ENCODE measurements around the gene LRRC3.
A peak's percentile ranks its signal among the peaks of the same experiment; 100 is the strongest.

The LRRC3 gene

DNA sequence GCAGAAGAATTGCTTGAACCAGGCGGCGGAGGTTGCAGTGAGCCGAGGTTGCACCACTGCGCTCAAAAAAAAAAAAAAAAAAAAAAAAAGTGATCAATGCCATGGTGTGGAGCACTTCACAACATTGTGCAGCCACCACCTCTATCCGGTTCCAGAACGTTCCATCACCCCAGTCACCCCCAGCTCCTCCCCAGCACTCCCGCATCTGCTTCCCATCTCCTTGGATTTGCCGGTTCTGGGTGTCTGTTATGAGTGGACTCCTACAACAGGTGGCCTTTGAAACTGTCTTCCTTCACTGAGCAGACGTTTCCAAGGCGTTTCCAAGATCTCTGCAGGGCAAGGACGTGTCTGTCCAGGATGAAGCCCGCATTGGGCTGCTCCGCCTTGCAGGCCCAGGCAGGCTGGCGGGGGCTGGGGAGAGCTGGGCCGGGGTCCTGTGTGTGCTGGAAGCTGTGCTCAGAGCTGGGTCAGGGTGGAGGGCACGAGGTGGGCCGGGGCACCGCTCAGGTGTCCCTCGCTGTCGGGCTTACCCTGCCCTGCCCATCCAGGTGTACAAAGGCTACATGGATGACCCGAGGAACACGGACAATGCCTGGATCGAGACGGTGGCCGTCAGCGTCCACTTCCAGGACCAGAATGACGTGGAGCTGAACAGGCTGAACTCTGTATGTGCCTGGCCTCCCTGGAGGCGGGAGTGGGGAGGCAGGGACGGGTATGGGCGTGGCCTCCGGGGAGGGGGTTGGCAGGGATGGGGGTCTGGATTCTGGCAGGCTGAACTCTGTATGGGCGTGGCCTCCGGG lies 14.9 kb upstream of the LRRC3 start:
- DNase-seq: no peak

DNA sequence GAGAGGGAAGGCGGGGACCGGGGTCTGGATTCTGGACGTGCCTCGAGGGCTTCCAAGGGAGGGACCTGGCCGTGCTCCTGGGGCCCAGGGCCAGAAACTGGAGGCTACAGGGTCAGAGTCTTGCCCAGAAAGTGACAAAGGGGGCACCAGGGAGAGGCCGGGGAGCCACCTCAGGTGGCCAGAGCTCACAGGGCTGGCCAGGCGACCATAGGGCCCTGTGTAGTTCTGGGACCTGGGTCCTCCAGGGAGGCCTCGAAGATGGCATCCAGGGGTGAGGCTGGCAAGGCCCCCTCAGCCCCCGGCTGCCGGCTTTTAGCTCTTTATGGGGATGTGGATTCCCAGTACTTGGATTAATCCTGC lies 14.3 kb upstream of the LRRC3 start:
- no peak for DNase-seq

DNA sequence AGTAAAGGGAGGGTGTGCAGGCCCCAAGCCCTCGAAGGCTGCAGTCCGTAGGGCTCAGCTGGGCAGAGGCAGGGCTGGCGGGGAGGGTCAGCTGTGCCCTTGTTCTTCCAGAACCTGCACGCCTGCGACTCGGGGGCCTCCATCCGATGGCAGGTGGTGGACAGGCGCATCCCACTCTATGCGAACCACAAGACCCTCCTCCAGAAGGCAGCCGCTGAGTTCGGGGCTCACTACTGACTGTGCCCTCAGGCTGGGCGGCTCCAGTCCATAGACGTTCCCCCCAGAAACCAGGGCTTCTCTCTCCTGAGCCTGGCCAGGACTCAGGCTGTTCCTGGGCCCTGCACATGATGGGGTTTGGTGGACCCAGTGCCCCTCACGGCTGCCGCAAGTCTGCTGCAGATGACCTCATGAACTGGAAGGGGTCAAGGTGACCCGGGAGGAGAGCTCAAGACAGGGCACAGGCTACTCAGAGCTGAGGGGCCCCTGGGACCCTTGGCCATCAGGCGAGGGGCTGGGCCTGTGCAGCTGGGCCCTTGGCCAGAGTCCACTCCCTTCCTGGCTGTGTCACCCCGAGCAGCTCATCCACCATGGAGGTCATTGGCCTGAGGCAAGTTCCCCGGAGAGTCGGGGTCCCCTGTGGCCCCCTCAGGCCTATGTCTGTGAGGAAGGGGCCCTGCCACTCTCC lies 13.6 kb upstream of the LRRC3 start:
- DNase-seq: no peak

DNA sequence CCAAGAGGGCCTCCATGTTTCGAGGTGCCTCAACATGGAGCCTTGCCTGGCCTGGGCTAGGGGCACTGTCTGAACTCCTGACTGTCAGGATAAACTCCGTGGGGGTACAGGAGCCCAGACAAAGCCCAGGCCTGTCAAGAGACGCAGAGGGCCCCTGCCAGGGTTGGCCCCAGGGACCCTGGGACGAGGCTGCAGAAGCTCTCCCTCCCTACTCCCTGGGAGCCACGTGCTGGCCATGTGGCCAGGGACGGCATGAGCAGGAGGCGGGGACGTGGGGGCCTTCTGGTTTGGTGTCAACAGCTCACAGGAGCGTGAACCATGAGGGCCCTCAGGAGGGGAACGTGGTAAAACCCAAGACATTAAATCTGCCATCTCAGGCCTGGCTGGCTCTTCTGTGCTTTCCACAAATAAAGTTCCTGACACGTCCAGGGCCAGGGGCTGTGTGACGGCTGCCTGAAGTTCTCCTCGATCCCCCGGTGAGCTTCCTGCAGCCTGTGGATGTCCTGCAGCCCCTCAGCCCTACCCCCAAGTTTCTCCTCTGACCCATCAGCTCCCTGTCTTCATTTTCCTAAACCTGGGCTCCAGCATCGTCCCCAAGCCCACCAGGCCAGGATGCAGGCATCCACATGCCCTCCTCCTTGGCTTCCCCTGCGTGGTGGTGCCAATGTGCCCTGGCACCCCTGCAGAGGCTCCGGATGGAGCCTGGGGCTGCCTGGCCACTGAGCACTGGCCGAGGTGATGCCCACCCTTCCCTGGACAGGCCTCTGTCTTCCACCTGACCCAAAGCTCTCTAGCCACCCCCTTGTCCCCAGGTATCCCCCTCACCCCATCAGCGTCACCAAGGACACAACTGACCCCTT lies 12.8 kb upstream of the LRRC3 start:
- DNase-seq: no peak

DNA sequence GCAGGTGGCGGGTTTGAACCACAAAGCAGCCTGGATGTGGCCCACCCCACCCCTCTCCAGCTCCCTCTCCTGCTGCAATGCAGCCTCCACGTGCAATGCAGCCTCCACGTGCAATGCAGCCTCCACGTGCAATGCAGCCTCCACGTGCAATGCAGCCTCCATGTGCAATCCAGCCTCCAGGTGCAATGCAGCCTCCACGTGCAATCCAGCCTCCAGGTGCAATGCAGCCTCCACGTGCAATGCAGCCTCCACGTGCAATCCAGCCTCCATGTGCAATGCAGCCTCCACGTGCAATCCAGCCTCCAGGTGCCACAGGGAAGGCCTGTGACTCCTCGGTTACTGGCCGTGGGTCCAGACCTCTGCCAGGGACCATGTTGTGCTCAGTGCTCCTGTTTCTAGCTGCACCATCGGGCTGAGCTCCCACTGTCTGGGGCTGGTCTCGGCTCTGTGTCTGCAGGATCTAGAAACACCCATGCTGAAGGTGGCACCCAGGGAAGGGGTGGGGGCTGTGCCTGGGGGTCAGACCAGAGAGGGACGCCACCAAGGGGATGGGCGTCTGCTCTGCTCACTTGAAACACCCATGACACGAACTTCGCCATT lies 11.9 kb upstream of the LRRC3 start:
- DNase-seq: no peak

DNA sequence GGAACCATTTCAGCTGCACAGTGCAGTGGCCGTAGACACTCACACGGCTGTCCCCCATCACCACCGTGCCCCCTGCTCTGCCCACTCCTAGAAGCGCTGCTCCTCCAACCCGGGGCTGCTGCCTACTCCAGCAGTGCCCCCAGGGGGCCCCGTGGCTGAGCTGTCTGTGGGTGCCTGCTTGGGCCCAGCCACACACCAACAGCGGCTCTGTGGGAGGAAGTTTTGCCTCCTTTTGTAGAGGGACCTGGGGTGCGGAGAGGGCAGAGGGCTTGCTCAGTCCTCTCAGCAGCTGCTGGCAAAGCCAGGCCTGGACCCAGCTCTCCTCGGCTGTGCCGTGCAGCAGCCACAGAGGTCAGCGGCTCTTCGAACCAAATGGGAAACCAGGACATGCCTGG lies 11.4 kb upstream of the LRRC3 start:
- DNase-seq: no peak

DNA sequence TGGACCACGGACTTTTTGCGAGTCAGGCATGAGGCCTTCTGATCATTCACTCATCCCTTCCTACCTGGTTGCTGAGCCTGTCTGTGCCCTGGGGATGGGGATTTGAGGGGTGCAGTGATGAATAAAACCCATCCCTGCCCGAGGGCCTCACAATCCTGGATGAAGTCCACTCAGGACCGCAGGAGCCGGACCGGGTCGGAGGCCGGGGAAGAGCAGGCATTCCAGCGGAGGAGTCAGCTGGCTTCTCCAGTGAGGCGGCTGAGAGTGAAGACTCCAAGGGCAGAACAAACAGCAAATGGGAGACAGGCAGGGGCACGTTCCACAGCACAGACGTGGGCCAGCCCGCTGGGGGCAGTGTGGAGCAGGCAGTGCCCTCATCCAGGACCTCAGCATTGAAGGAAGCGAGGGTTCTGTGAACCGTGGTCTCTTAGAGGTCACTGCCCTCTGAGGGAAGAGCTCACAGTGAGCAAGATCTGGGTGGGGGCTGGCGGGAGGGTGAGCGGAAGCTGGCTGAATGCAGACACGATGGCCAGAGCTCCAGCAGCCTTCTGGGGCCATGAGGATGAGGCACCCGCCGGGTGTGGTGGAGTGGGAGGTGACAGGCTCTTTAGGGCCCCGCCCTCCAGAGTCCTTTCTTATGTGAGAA lies 10.9 kb upstream of the LRRC3 start:
- no peak for DNase-seq

DNA sequence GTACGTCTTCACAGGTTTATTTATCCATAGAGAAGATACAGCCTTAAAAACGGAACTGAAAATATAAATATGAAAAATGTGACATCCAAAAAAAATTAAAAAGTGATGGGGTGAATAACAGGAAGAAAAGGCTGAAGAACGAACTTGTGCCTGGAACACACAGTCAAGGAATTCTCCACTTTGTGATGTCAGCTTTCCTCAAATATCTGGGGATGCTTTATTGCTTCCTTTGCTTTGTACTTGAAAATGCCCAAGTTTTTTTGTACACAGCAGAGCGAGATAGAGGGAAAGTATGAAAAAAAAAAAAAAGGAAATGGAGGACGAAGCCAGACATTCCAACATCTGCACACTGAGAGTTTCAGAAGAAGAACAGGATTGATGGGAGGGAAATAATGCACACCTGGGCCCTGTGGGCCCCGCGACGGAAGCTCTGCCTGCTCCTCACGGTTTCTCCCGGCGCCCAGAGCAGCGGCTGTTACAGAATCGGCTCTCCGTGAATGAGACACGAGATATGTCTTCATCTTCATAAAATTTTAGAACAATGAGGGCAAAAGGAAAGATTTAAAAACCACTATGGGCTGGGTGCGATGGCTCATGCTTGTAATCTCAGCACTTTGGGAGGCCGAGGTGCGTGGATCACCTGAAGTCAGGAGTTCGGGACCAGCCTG lies 10.0 kb upstream of the LRRC3 start:
- DNase-seq: no peak

DNA sequence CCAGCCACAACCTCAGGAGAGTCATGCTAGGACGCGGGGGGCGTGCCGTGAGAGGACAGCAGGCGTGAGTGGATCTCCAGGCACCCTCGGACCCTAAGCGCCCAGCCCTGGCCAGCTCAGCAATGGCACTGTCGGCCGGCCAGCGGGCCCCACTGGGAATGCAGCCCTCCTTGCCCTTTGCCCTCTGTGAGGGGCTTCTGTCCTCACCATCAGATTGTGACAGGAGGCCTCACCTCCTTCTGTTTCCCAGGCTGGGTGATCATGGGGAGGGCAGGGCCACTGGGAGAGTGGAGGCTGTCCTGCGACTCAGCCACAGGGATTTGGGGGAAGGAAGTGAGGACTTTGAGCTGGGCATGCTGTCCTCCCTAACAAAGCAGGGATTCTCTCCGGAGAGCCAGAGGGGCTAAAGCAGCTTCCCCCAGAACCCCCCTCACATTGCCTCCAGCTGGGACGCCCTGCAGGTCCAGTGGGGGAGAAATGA lies 6.6 kb upstream of the LRRC3 start:
- DNase-seq: no peak

DNA sequence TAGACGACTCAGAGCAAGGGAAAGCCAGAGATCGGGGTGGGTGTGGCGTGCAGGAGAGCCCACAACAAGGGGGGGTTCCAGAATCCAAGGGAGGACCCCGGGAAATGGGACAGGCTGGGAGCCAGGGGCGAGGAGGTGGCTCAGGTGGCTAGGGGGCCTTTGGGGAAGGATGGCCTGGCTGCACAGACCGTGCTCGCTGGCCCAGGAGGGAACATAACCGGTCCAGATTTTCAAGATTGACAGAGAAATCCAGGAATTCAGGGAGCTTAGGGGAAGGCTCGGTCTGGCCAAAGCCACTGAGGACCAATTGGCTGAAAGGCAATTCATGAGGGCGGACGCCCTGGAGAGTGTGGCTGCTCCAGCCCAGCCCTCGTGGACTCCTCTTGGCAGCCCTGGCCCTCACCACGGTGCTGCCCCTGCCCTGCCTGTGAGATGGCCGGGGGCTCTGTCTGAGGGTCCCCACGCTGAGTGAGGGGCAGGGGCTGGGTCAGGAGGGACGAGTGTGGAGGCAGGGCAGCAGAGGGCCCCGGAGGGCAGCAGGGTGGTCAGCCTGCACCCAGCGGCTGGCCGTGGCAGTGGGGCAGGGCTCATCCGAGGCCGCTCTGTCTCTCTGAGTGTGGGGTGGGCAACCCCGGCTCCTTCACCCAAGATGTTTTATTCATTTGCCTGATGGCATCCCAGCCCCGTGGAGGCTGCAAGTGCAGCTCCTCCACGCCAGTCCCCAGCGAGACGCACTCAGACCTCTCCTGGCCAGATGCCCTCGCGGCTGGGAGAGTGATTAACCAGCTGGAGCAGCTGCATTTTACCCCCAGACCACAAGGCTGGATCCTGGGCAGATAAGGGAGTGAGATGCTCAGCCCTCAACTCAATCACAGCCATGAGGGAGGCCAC lies 5.6 kb upstream of the LRRC3 start:
- DNase-seq: peak; percentile 47

DNA sequence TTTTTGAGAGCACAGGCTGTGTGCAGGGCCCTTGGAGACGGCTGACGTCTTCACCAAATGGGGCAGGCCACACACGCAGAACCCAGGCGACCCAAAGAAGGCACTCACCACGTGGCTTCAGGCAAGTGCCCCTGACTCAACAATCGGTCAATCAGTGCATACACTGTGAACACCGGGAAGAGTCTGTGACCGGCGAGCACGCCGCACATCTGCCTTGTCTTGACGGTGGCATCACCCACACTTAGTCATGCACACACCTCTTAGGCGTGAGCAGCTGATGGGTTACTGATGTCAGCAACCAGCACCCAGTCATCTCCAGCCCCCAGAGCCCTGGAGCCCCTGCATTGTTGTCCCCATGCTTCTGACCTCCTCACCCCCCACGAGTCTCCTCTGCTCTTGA lies 4.9 kb upstream of the LRRC3 start:
- DNase-seq: no peak

DNA sequence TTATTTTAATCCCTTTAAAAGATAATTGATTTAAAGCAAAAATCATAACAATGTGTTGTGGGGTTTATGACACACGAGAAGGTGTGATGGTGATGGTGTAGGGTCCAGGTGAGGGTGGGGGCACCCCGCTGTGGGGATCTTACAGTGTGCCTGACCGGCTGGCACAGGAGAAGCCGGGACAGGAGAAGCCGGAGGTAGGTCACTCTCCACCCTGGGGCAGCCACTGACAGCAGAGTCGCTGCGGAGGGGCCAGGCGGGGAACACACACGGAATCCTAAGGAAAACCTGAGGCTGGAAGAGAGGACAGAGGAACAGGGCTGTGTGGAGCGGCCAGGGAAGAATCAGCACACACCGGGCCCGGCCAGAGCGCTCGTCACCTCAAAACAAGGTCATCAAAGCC lies 4.3 kb upstream of the LRRC3 start:
- no peak for DNase-seq

DNA sequence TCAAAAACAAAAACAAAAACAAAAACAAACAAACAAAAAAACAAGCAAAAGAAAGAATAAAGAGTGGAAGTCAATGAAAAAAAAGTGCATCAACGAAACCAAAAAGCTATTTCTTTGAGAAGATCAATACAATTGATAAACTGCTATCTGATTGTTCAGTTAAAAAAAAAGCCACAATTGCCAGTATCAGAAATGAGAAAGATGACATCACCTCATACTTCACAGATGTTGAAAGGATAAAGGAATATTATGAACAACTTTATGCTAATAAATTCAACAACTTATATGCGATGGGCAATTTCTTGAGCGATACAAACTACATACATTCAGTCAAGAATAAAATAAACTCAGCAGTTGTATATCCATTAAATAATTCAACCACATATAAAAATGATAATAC lies 2.2 kb upstream of the LRRC3 start:
- DNase-seq: no peak

DNA sequence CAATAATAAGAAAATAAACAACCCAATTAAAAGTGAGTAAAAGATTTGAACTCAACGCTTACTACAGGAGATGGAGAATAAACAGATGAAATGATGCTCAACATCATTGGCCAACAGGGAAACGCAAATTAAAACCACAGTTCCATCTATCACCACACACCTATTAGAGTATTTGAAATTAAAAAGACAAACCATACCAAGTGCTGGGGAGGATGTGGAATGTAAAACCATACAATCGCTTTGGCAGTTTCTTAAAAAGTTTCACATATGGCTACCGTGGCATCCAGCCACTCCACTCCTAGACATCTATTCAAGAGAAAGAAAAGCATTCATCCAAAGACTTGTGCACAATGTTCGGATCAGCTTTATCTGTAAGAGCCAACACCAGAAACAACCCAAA lies 1.3 kb upstream of the LRRC3 start:
- no peak for DNase-seq

DNA sequence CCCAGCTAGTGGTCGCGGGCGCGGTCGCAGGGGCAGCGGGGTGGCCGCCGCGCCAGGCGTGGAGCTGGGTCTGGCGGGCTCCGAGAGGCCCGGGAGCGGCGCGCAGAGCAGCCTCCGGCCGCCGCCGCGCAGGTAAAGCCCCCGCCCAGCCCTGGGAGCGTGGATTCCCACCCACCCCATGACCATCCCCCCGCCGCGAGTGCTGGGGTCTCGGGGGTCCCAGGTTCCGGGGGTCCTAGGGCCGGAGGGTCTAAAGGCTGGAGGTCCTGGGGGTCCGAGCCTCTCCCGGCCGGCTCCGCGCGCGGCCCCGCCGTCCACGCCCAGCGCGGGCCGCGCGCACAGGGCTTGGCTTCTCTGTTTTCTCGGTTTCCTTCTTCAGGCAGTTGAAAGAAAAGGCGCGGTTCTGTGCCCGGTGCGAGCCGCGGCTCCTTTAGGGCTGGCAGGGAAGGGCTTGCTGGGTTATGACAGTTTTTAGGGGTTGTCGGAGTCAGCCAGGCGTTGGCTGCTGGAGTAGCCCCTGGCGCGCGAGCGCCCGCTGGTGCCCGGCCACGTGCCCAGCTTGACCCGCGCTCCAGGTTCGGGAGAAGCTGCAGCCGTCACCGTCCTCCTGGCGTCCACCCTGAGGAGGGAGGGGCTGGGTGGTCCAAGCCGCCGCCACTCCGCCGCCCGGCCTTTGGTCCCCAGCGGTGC lies 359 bp downstream of the LRRC3 start:
- peak; percentile 78 for DNase-seq

DNA sequence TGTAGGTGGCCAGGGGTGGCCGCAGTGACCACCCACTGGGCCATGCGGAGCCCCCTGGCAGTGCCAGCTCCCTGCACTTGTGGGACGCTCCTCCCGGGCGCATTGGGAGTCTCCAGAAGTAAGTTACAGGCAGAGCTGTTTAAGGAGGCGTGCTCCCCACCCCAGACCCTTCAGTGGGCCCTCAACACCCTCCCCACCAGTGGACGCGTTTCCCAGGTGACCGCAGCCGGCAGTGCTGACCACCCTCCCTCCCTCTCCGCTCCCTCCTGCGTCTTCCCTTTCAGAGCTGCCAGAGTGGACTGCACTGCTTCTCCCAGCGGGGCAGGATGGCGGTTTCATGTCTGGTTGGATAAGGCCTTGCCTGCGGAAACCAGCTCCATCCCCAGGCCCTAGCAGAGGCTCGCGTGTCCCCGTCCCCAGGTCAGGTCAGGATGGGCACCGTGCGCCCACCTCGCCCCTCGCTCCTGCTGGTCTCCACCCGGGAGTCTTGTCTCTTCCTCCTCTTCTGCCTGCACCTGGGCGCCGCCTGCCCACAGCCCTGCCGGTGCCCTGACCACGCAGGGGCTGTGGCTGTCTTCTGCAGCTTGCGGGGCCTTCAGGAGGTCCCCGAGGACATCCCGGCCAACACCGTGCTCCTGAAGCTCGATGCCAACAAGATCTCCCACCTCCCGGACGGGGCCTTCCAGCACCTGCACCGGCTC lies 1.1 kb downstream of the LRRC3 start:
- DNase-seq: peak; percentile 51

DNA sequence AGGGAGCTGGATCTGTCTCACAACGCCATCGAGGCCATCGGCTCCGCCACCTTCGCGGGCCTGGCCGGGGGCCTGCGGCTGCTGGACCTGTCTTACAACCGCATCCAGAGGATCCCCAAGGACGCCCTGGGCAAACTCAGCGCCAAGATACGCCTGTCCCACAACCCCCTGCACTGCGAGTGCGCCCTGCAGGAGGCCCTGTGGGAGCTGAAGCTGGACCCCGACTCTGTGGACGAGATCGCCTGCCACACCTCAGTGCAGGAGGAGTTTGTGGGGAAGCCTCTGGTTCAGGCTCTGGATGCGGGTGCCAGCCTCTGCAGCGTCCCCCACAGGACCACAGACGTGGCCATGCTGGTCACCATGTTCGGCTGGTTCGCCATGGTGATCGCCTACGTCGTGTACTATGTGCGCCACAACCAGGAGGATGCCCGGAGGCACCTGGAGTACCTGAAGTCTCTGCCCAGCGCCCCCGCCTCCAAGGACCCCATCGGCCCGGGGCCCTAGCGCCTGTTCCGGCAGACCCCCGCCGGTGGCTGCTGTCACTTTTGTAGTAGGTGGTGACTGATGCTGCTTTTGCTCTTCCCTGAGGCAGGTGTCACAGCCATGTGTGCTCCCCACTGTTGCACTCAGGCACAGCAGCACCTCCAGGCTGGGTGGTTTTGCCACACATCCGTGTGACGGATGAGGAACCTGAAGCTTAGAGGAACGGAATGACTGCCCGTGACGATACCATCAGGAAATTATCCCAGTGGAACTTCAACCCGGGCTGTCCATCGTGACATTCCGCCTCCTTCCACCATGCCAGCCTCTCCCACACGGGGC lies 1.8 kb downstream of the LRRC3 start:
- no peak for DNase-seq

DNA sequence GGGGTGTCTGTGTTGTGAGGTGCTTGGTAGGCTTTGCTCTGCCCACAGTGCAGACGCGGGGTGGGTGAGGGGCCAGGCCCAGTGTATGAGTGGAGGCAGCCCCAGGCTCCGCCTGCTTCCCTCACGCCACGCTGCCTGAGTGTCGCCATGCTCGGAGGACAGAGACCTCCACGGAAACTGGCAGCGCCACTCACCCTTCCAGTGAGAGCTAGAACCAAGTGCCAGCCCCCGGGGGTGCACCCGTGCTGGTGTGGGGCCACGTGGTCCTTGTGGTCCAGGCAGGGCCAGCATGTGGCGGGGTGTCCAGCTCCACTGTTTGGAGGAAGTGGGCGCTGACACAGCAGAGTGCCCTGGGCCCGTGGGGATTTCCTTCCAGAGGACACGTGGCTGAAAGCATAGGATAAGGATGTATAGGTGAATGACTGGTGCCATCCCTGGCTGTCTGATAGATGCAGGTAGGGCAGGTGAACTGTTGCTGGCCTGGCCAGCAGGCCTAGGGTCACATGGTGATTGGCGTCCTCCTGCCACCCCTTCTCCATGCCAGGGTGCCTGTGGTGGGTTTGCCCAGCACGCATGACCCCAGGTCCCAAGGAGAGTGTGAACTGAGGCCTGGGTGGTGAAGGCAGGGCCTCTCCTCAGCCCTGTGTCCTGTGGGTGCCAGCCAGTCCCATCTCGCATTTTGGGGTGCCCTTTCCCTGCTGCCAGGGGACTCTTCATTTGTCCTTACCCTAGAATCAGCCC lies 3.8 kb downstream of the LRRC3 start:
- DNase-seq: no peak

All from eye (tissue), 1 donor.